ENCODE results near the gene EIF4A3. TPM values are rescaled to one million over a fixed set of nuclear protein-coding genes. Genes with fewer than 3 reads are reported as not detected.
A peak's percentile ranks its signal among the peaks of the same experiment; 100 is the strongest.

The EIF4A3 gene
- total RNA-seq, 3 donors from 2014 or later (not counting 1 experiment from before 2014, with no cell fraction given): 86.2 to 88.6 (median 88.0) TPM

DNA sequence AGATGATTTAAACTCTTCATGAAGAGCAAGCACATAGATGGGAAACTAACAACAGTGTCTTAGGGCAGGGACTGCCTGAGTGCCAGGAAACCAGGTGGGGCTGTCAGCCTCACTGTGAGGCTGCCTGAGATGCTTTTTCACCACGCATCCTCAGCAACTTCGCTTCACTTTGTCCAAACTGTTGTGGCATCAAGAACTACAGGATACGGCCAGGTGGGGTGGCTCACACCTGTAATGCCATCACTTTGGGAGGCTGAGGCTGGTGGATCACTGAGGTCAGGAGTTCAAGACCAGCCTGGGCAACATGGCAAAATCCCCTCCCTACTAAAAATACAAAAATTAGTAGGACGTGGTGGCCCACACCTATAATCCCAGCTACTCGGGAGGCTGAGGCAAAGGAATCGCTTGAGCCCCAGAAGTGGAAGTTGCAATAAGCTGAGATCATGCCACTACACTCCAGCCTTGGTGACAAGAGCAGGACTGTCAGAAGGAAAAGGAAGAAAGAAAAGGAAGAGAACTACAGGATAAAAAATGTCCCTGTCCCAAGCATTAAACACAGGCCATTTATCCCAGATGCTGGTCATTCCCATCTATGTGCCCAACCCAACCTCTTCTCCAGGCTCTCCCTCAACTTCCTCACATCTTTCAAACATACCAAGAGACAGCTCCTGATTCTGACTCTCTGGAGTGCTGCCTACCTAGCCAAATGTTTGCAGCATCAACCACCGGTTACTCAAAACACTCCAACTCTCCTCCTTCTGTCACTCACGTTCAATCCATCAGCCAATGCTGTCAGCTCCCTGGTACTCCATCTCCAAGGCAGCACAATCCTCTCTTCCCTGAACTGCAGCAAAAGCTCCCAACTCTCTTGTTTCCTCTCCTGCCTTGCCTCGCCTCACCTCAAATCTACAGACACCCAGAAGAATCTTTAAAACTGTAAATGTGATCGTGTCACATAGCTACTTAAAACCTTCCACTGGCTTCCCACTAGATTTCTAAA lies 1.6 kb downstream of the EIF4A3 start:
- Mint-ChIP-seq H3K36me3 (no peaks in the 10 kb centered on the region), H3K4me1 (peaks cover 19 to 25% of the 10 kb centered on the region in 2 donors), H3K9me3 (no peaks in the 10 kb centered on the region), H3K27me3 (ENCODE audit: low read depth in 2 of 2) (no peaks in the 10 kb centered on the region), H3K27ac (peak overlapping the region; percentile 73 to 93), H3K4me3 (peak overlapping the region; percentile 96)
- peaks cover 24% of the 10 kb centered on the region for H3K4me1 ChIP-seq (ENCODE audit: control insufficient read depth, insufficient read depth, low read length)
- DNase-seq (peak in 1 of 2 donors; percentile 30), ATAC-seq (no peak)
- intact Hi-C loops (cut with micrococcal nuclease): loop anchor here (2.0 kb wide), 1 partner anchor 117 kb away; no protein-coding TSS in a partner anchor
- H3K27ac ChIP-seq (ENCODE audit: low read length): no peak overlapping the region
- TF ChIP-seq, protein P1, sequence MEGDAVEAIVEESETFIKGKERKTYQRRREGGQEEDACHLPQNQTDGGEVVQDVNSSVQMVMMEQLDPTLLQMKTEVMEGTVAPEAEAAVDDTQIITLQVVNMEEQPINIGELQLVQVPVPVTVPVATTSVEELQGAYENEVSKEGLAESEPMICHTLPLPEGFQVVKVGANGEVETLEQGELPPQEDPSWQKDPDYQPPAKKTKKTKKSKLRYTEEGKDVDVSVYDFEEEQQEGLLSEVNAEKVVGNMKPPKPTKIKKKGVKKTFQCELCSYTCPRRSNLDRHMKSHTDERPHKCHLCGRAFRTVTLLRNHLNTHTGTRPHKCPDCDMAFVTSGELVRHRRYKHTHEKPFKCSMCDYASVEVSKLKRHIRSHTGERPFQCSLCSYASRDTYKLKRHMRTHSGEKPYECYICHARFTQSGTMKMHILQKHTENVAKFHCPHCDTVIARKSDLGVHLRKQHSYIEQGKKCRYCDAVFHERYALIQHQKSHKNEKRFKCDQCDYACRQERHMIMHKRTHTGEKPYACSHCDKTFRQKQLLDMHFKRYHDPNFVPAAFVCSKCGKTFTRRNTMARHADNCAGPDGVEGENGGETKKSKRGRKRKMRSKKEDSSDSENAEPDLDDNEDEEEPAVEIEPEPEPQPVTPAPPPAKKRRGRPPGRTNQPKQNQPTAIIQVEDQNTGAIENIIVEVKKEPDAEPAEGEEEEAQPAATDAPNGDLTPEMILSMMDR (IDR thresholded peaks at IDR 0.05): no peak
- WGBS (ENCODE audit: insufficient coverage): 51% methylated on average over 10 of the region's 10 CpGs
- H3K27me3 ChIP-seq (ENCODE audit: control insufficient read depth, insufficient read depth, low read length): no peaks in the 10 kb centered on the region
- peak overlapping the region; percentile 83 for H3K4me3 ChIP-seq (ENCODE audit: low read length)
- H3K36me3 ChIP-seq (ENCODE audit: control insufficient read depth, insufficient read depth, low read length): peaks cover 30% of the 10 kb centered on the region
- H3K9me3 ChIP-seq (ENCODE audit: control insufficient read depth, insufficient read depth, low read length): no peaks in the 10 kb centered on the region

DNA sequence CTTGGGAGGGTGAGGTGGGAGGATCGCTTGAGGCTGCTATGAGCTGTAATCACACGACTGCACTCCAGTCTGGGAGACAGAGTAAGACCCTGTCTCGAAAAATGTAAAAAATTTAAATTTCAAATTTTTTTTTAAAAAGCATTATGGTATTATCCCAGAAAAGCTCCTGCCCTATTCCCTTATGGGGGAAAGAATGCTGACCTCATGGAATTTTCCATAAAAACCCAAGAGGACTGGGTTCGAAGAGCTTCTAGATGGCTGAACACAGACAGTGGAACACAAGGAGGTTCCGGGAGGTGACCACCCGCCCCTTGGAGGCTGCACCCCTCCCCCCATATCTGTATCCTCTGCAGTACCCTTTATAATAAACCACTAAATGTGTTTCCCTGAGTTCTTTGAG lies 4.0 kb downstream of the EIF4A3 start:
- Histone ChIP-seq H3K27me3 (ENCODE audit: control insufficient read depth, insufficient read depth, low read length) (no peaks in the 10 kb centered on the region), H3K4me3 (ENCODE audit: low read length) (no peak overlapping the region), H3K27ac (ENCODE audit: low read length) (no peak overlapping the region), H3K36me3 (ENCODE audit: control insufficient read depth, insufficient read depth, low read length) (peaks cover 54% of the 10 kb centered on the region), H3K4me1 (ENCODE audit: control insufficient read depth, insufficient read depth, low read length) (peaks cover 19% of the 10 kb centered on the region), H3K9me3 (ENCODE audit: control insufficient read depth, insufficient read depth, low read length) (no peaks in the 10 kb centered on the region)
- H3K4me3 Mint-ChIP-seq: no peak overlapping the region
- peaks cover 19 to 22% of the 10 kb centered on the region in 2 donors for H3K4me1 Mint-ChIP-seq
- intact Hi-C loops (cut with micrococcal nuclease): no loop called here
- no peak overlapping the region for H3K27ac Mint-ChIP-seq
- peaks cover 11% of the 10 kb centered on the region for H3K36me3 Mint-ChIP-seq
- no peak for DNase-seq
- H3K9me3 Mint-ChIP-seq: no peaks in the 10 kb centered on the region
- no peaks in the 10 kb centered on the region for H3K27me3 Mint-ChIP-seq (ENCODE audit: low read depth in 2 of 2)
- WGBS (ENCODE audit: insufficient coverage): 98% methylated on average over 5 of the region's 6 CpGs
- TF ChIP-seq, protein P1 (IDR thresholded peaks at IDR 0.05): no peak
- ATAC-seq: no peak

DNA sequence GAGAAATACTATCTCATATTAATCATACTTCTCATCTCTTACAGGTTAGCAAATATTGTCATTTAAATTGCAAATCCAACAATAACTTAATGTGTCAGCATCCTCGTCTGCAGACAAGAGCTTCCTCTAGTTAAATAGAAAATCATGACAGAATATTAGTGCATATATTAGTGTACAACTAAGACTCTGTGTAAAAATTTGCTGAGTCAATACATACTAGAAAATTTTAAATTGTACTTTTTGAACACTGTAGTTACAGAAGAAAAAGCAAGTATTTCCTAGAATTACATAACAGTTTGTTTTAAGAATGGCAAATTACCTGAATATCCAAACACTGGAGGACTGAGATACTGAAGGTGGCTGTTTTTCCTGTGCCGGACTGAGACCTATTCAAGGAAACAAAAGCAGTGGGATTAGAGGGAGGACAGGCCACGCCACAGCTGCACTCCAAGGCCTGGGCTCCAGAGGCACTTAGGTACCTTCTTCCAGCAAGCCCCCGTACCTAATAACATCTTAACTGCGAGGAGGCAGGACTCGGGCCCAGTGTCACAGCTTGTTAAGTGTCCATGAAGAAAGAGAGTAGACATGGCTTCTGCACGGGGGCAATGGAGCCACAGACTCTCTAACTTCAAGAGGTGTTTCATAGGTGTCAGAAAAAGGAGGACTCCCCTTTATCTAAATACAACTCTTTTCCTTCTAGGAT lies 5.3 kb downstream of the EIF4A3 start:
- H3K27ac Mint-ChIP-seq: no peak overlapping the region
- peaks cover 67% of the 10 kb centered on the region for H3K36me3 ChIP-seq (ENCODE audit: control insufficient read depth, insufficient read depth, low read length)
- DNase-seq (no peak), ATAC-seq (no peak)
- H3K36me3 Mint-ChIP-seq: peaks cover 23% of the 10 kb centered on the region
- whole genome bisulfite sequencing (ENCODE audit: insufficient coverage): 97% methylated on average over 6 of the region's 7 CpGs
- peaks cover 15% of the 10 kb centered on the region for H3K4me1 ChIP-seq (ENCODE audit: control insufficient read depth, insufficient read depth, low read length)
- H3K9me3 Mint-ChIP-seq: no peaks in the 10 kb centered on the region
- H3K4me3 ChIP-seq (ENCODE audit: low read length): no peak overlapping the region
- TF ChIP-seq, protein P1 (IDR thresholded peaks at IDR 0.05): no peak
- no peaks in the 10 kb centered on the region for H3K9me3 ChIP-seq (ENCODE audit: control insufficient read depth, insufficient read depth, low read length)
- H3K27ac ChIP-seq (ENCODE audit: low read length): no peak overlapping the region
- H3K4me1 Mint-ChIP-seq: peaks cover 14 to 15% of the 10 kb centered on the region in 2 donors
- intact Hi-C loops (cut with micrococcal nuclease): no loop called here
- no peak overlapping the region for H3K4me3 Mint-ChIP-seq
- no peaks in the 10 kb centered on the region for H3K27me3 Mint-ChIP-seq (ENCODE audit: low read depth in 2 of 2)
- no peaks in the 10 kb centered on the region for H3K27me3 ChIP-seq (ENCODE audit: control insufficient read depth, insufficient read depth, low read length)
